ENCODE results near the gene CYLD.

CYLD gene

GRCh38 chr16:50818380-50818779 lies 76.5 kb downstream of the CYLD start:
- DNase-seq (ENCODE audit: low read depth in 2 of 2) = no peak

GRCh38 chr16:50819706-50820105 lies 77.8 kb downstream of the CYLD start:
- DNase-seq (ENCODE audit: low read depth in 2 of 2) = no peak

- no peak for DNase-seq (ENCODE audit: low read depth in 2 of 2)
Measured at GRCh38 chr16:50820225-50820624, 78.3 kb downstream of the CYLD start.

- DNase-seq (ENCODE audit: low read depth in 2 of 2) = no peak
Measured at GRCh38 chr16:50821586-50821985, 79.7 kb downstream of the CYLD start.

- no peak for DNase-seq (ENCODE audit: low read depth in 2 of 2)
Measured at GRCh38 chr16:50822671-50823070, 80.8 kb downstream of the CYLD start.

GRCh38 chr16:50826797-50827316 lies 85.0 kb downstream of the CYLD start:
- DNase-seq (ENCODE audit: low read depth in 2 of 2) = no peak

GRCh38 chr16:50828164-50828702 lies 86.3 kb downstream of the CYLD start:
- no peak for DNase-seq (ENCODE audit: low read depth in 2 of 2)

GRCh38 chr16:50830698-50831097 lies 88.8 kb downstream of the CYLD start:
- no peak for DNase-seq (ENCODE audit: low read depth in 2 of 2)

- DNase-seq (ENCODE audit: low read depth in 2 of 2) = no peak
Measured at GRCh38 chr16:50831751-50832150, 89.9 kb downstream of the CYLD start.

- DNase-seq (ENCODE audit: low read depth in 2 of 2) = no peak
Measured at GRCh38 chr16:50833929-50834328, 92.0 kb downstream of the CYLD start.

GRCh38 chr16:50834701-50835100 lies 92.8 kb downstream of the CYLD start:
- no peak for DNase-seq (ENCODE audit: low read depth in 2 of 2)

- no peak for DNase-seq (ENCODE audit: low read depth in 2 of 2)
Measured at GRCh38 chr16:50835358-50836060, 93.6 kb downstream of the CYLD start.

- no peak for DNase-seq (ENCODE audit: low read depth in 2 of 2)
Measured at GRCh38 chr16:50836121-50836621, 94.3 kb downstream of the CYLD start.

GRCh38 chr16:50837324-50837723 lies 95.4 kb downstream of the CYLD start:
- DNase-seq (ENCODE audit: low read depth in 2 of 2) = no peak

GRCh38 chr16:50838165-50838564 lies 96.3 kb downstream of the CYLD start:
- DNase-seq (ENCODE audit: low read depth in 2 of 2) = no peak

- no peak for DNase-seq (ENCODE audit: low read depth in 2 of 2)
Measured at GRCh38 chr16:50838885-50839284, 97.0 kb downstream of the CYLD start.

GRCh38 chr16:50839356-50839755 lies 97.5 kb downstream of the CYLD start:
- no peak for DNase-seq (ENCODE audit: low read depth in 2 of 2)

GRCh38 chr16:50839920-50840729 lies 98.2 kb downstream of the CYLD start:
- DNase-seq (ENCODE audit: low read depth in 2 of 2) = no peak

GRCh38 chr16:50841081-50841886 lies 99.4 kb downstream of the CYLD start:
- peak in 1 of 2 donors; percentile 5 for DNase-seq (ENCODE audit: low read depth in 2 of 2)

- DNase-seq (ENCODE audit: low read depth in 2 of 2) = no peak
Measured at GRCh38 chr16:50842013-50842505, 100.2 kb downstream of the CYLD start.

- no peak for DNase-seq (ENCODE audit: low read depth in 2 of 2)
Measured at GRCh38 chr16:50842589-50842988, 100.7 kb downstream of the CYLD start.
